ENCODE measurements around the gene BLM.
A peak's percentile ranks its signal among the peaks of the same experiment; 100 is the strongest.

BLM gene

DNA sequence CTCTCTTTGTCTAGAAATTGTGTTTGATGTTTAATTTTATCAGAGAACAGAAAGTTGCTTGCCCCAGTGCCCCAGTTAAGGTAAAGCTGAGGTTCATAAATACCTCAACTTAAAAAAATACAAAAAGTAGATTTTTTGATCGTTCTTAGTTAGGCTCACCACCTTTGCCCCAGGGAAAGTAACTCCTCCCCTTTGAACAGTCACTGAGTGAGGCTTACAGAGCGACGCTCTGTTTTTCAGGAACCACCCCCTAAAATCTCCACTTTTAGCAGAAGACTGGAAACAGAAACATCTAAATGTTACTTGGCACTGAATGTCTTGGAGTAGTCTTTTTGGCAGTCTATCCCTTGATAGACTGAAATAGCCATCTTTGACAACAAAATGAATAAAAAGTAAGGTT, 24.9 kb downstream of the BLM start:
- DNase-seq = no peak

DNA sequence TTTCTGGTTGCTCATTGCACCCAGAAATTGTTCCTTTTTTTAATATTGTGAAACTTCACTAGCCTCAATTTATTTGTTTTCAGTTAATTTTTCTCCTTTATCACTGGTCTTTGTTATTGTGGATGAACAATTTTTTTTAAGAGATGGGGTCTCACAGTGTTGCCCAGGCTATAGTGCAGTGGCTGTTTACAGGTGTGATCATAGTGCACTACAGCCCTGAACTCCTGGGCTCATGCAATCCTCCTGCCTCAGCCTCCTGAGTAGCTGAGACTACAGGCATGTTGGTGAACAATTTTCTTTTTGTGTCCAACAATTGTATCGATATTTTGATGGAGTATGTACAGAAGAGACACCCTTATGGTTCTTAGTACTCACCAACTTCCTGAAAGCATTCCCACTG, 26.3 kb downstream of the BLM start:
- no peak for DNase-seq

DNA sequence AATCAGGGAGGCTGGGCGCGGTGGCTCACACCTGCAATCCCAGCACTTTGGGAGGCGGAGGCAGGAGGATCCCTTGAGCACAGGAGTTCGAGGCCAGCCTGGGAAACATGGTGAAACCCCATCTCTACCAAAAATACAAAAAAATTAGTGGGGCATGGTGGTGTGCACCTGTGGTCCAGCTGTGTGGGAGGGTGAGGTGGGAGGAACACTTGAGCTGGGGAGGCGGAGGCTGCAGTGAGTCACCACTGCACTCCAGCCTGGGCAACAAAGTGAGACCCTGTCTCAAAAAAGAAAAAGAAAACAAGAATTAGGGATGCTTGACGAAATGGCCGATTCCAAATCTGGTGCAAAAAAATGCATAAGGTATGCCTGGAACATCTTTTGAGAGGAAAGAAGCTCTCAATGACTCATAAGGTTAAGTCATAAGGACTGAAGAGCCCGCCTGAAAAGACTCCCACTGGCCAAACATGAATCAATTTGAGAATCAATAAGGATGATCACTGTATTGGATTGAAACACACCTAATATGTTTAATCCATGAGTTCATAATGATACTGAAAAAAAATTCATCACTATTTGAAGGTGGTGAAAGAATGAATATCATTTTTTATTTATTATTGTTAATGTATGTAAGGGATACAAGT, 27.7 kb downstream of the BLM start:
- DNase-seq = no peak

DNA sequence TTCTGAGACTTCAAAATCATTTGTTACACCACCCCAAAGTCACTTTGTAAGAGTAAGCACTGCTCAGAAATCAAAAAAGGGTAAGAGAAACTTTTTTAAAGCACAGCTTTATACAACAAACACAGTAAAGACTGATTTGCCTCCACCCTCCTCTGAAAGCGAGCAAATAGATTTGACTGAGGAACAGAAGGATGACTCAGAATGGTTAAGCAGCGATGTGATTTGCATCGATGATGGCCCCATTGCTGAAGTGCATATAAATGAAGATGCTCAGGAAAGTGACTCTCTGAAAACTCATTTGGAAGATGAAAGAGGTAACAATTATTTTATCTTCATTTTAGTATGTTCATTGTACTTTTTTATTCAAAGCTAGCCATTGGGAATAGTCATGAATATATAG, 32.6 kb downstream of the BLM start:
- DNase-seq = no peak

DNA sequence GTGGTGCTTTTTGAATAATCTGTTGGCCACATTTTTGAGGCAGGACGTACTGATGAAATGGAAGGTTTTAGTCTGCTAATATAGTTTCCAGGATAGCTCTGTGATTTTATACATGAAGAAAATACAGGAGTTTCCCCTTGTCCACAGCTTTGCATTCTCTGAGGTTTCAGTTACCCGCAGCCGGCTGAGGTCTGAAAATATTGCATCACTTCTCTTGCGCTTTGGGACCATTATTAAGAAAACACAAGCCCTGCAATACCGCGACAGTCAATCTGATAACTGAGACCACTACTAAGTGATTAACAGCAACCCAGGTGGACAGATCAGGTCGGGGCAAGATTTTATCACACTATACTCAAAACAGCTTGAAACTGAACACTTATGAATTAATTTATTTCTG, 33.0 kb downstream of the BLM start:
- peak; percentile 24 for DNase-seq

DNA sequence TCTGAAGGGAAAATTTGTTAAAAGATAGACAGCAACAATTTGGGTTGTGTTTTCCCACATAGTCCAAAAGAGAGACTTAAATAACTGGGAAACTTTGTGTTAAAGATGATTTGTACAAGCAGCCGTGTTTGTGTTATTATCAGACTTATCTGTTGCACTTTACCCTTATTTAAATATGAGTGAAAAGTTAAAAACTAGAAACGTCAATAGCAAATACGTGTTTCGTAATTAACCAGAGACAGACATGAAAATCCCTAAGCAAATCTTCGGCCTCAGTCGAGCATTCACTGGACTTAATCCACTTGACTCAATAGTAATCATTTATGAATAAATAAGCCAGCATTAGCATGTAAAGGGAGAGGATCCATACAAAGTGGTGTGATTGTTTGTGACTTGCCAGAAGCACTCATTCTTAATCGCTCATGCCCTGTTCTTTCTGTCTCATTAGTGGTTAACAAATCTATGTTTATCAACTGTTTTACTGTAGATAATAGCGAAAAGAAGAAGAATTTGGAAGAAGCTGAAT, 34.2 kb downstream of the BLM start:
- DNase-seq = no peak

DNA sequence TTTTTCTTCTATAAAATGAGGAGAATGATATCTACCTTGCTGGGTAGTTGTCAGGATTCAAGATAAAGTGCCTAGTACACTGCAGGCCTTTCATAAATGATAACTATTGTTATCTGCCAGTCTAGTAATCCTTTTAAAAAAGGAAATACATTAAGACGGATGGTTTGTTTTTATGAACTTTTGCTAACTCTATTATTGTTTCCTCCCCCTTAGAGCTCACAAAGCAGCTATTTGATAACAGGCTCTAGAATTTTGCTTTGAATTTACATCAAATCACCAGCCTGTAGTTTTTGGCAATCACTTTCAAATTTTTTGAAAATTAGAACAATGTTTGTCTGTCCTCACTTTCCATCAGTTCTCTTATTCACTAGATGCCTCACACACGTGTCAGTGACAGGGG, 39.8 kb downstream of the BLM start:
- no peak for DNase-seq

DNA sequence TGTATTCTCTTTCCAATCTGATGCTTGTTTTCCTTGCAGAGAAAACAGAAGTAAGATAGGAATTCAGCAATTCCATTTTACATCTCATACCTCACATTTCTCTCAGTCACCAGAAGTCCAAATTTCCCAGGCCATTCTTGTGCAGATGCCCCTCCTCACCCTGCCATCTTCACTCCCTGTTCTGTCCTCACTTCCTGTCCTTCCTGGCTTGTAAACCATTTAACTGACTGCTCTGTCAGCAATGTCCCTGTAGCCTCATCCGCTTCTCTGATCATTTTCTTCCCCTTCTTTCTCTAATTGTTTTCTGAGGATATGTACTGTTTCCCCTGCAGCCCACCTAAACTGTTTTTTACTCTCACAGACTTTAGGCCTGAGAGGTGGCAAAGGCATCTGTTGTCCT, 40.3 kb downstream of the BLM start:
- no peak for DNase-seq

DNA sequence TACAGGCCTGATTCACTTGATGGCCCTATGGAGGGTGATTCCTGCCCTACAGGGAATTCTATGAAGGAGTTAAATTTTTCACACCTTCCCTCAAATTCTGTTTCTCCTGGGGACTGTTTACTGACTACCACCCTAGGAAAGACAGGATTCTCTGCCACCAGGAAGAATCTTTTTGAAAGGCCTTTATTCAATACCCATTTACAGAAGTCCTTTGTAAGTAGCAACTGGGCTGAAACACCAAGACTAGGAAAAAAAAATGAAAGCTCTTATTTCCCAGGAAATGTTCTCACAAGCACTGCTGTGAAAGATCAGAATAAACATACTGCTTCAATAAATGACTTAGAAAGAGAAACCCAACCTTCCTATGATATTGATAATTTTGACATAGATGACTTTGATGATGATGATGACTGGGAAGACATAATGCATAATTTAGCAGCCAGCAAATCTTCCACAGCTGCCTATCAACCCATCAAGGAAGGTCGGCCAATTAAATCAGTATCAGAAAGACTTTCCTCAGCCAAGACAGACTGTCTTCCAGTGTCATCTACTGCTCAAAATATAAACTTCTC, 43.6 kb downstream of the BLM start:
- DNase-seq = no peak

DNA sequence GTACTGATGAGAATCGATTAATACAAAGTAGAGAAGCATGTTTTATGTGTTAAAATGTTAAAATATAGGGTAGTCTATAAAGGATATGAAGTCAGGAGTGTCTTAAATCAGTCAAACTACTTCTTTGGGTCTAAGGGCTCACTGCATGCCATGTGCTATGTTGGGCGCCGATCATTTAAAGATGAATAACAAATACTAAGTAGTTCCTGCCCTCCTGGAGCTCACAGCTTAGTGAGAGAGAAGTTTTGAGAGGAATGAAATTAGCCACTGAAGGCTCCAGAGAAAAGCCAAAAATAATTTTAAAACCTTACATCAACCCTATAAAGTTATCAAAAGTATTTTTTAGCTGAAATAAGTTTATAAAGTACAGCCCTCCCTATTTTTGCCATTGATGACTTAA, 44.5 kb downstream of the BLM start:
- DNase-seq = no peak

DNA sequence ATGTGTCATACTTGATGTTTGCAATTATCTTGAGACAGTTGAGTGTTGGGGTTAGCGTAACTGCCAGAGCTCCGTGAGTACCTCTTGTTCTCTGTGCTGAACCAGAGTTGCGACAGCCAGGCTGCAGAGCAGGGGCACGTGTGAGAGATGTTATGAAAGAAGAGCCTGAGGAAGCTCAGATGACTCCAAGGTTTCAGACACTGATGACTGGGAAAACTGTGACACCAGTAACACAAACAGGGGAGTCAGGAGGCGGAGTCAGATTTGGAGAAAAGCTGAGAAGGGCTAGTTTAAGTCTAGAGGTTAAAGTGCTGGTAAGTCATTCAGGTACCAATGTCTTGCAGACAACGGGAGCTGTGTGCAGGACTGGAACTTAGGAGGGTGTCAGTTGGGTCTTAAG, 45.0 kb downstream of the BLM start:
- no peak for DNase-seq

DNA sequence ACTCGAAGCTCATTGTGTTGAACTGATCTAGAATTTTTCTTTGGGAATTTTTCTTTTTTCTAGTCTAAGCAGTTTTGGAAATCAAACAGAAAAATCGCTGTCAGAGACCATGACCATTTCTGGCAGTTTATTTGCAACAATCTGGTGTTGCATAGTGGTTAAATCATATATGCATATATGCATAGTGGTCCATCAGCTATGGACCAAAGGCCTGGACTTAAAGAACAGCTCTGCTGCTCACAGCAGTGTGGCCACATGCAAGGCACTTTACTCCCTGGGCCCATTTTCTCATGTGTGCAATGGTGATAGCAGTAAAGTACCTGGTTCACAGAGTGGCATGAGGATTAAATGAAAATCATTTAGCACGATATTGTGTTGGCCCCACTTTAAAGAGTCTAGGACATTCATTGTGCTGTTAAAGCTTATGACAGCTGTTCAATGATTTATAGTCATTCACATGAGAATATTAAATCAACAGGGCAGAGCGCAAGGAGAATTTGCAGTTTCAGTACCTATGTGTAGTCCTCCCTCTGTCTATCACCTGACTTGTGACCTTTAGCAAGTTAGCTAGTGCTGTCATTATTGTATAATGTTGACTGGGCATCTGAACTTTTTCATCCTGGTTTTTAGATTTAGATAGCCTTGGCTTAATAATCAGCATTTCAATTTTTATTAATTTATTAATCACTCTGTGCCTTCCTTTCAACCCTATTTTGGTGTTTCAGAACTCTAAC, 46.4 kb downstream of the BLM start:
- no peak for DNase-seq

DNA sequence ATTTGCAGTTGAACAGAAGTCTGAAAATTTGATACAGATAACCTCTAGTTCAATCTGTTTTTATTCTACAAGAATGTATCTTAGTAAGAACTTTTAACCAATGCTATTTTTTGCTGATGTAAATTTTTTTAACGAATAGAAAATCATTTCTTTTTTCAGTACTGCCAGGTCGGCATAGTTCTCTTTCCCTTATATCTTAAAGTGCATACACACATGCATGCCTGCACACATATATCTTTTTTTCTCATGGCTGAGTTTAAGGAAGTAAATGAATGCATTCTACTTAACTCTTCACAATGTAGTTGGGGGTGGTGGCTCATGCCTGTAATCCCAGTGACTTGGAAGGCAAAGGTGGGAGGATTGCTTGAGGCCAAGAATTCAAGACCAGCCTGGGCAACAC, 48.4 kb downstream of the BLM start:
- no peak for DNase-seq

DNA sequence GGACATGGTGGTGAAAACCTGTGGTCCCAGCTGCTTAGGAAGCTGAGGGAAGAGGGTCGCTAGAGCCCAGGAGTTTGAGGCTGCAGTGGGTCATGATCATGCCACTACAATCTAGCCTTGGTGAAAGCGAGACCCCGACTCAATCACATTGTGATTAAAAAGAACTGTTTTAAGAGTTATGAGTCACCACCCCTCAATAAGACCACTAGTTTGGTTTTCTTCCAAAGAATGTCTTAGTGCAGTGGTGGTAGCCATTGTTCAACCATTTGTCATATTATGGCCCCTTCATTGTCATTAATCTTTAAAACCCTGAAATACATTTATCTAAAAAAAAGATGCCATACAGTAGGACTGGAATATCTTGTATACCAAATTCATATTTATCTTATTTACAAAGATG, 48.8 kb downstream of the BLM start:
- no peak for DNase-seq

DNA sequence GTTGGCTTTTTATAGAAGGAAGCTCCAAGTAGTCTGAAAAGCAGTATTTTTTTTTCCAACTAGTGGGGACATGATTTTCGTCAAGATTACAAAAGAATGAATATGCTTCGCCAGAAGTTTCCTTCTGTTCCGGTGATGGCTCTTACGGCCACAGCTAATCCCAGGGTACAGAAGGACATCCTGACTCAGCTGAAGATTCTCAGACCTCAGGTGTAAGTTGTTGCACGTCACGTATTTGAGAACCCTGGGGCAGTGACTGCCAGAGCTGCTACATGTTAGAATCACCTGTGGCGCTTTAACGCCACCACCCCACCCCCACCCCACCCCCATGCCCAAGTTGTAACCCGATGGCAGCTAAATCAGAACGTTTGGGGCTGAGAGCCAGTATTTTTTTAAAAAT, 52.2 kb downstream of the BLM start:
- DNase-seq = no peak

DNA sequence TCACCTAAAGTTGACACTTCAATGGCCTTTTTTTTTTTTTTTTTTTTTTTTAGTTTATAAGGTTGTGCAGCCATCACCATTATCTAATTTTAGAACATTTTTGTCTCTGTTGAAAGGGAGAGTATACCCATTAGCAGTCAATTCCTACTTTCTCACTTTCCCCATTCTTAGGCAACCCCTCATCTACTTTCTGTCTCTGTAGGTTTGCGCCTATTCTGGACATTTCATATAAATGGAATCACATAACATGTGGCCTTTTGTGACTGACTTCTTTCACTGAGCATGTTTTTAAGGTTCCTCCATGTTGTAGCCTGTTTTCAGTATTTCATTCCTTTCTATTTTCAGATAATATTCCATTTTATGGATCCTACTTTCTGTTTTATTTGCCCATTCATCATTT, 56.3 kb downstream of the BLM start:
- no peak for DNase-seq

DNA sequence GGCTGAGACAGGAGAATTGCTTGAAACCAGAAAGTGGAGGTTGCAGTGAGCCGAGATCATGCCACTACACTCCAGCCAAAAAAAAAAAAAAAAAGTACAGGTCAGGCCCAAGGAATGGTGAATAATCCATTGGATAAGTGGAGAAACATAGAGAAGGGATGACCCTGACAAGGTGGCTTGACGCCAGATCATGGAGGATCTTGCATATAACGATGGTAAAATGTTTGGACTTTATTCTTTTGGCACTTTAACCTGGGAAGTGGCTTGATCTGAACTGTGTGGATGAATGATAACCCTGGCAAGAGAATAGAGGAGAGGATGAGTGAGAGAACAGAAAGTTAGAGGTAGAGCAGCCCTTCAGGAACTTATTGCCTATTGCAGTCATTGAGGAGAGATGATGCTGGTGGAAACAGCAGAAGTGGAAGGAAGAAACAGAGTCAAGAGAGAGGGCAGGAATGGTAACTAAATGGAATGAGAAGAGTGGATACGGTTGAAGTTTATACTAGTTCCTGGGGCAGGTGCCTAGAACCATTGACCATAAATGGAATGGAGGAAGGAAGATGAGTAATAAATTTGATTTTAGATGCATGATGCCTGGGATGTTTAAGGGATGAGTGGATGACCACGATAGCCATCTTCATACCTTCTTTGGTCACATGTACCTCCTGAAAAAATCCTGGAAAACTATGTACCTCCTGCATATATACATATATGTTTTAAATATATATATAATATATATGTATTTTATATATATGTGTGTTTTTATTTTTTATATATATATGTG, 57.8 kb downstream of the BLM start:
- no peak for DNase-seq

DNA sequence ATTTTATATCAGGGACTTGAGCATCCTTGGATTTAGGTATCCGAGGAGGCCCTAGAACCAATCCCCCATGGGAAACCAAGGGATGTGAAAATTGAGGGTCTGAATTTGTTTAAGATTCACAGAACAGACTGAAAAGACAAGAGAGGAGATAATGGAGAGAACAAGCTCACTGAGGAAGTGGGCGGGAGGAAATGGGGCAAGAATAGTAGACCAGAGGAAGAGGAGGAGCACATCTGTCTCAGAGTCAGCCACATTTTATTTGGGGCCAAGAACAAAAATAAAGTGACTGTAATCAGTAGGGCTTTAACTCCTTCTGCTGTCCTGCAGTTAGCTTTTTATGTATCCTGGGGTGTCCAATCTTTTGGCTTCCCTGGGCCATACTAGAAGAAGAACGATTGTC, 63.8 kb downstream of the BLM start:
- DNase-seq = no peak

DNA sequence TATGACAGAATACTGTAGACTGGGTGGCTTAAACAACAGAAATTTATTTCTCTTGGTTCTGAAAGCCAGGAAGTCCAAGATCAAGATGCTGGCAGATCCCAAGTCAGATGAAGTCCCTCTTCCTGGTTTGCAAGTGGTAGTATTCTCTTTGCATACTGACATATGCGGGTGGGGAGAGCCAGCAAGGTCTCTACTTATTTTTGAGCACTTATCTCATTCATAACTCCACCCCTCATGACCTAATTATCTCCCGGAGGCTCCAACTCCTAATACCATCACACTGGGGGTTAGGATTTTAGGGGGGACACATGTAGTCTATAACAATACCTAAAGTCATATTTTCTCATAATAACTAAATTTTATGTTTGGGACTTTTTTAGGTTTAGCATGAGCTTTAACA, 65.3 kb downstream of the BLM start:
- DNase-seq = no peak

DNA sequence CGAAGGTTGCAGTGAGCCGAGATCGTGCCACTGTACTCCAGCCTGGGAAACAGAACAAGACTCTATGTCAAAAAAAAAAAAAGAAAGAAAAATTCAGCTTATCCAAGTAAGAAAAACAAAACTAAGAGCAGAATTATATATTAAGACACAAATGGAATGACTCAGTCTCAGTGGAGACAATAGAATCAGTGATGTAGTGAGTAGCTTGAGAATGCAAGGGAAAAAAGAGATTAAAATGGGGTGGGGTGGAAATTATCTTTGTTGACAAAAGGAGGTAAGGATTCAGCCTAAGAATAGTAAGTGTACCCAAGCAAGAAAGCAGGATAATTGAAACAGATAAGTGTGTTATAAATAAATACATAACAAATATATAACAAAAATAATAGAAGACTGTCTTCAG, 70.7 kb downstream of the BLM start:
- DNase-seq = no peak

DNA sequence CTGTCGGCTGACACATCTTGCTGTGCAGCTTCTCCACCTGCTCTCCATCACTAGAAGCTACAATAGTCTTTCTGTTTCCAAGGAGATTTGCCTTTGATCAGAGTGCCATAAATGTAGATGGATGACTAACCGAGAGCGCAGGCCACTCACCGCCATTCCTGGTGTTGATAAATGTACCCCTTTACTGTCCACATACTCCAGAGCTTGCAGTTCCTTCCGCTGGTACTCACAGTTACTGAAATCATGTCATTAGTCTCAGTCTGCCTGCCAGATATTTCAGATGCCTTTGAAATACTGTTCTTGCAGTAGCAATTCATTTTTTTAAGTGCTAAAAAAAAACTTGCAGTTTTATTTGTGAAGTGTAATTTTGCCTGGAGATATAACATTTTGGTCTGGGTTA, 72.3 kb downstream of the BLM start:
- no peak for DNase-seq

DNA sequence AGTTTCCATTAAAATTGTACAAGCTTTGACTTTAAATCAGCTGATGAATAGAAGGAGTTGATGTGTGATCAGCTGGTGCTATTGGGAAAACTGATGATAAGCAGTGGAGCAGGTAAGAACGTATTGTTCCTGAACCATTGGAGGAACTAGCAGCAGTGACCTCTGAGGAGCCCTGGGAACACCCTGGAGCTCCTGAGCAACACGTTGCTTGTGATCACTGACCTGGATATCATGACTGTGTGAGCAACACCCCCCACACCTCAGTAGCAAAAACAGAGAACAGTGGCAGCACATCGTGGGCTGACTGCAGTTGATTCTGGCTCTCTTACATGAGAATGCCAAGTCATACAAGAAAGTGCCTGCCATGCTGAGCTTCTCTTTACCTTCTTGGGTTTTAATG, 72.9 kb downstream of the BLM start:
- no peak for DNase-seq

DNA sequence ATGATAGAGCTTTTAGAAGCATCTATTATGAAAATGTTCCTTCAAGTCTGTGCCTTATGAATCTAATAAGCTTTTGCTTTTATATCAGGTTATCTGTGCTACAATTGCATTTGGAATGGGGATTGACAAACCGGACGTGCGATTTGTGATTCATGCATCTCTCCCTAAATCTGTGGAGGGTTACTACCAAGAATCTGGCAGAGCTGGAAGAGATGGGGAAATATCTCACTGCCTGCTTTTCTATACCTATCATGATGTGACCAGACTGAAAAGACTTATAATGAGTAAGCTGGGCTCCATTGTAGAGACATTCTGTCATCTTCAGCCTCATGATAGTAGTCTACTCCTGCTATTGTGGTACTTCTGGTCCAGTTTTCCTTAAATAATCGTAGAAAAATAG, 73.4 kb downstream of the BLM start:
- DNase-seq = no peak

DNA sequence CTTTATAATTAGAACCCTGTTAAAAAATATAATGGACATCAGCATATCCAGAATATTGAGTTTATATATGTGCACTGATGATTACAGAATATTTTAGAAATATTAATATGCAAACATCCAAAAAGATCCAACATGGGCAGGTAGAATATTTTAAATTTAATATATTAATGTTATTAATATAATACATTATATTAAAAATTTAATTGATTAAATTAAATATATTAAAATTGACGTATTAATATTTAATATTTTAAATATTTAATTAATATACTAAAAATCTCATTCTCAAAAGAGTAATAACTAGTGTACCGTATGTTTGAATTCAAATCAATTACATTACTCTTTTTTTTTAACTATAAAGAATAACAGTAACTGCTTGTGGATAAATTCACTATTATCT, 77.4 kb downstream of the BLM start:
- DNase-seq = no peak

Data from stimulated activated CD4-positive, alpha-beta T cell treated with anti-CD3 and anti-CD28 coated beads, Interleukin-1b, Interleukin-23, amount 100 ng/mL, for 48 hours (primary cell).